Ascending aorta (tissue), 2 donors: ENCODE data around the gene SCAP. TPM values are rescaled to one million over a fixed set of nuclear protein-coding genes. Genes with fewer than 3 reads are reported as not detected.
A peak's percentile ranks its signal among the peaks of the same experiment; 100 is the strongest.
"Not testable (repeated sequence)": the region's sequence is repeated elsewhere in the genome, so short reads cannot be mapped to it uniquely, and the experiment has no call there.

Source experiments
- DNase-seq, 2 donors: peaks; one replicate each; pipeline ENCODE4 v3.0.0-alpha.2; 2019; ENCODE audit warnings: low spot score in 2 of 2
- H3K27ac ChIP-seq, 2 donors: fragments of 200-600 bp; sonication (generic); one replicate each; pipeline ENCODE4 v1.5.1; 2016 to 2017; ENCODE audit warnings: mild to moderate bottlenecking in 1 of 2
- H3K27me3 ChIP-seq: fragments of 200-600 bp; sonication (generic); one replicate; pipeline ENCODE4 v1.5.1; 2017
- H3K36me3 ChIP-seq, 2 donors: fragments of 200-600 bp; sonication (generic); one replicate each; pipeline ENCODE4 v1.5.1; 2016
- H3K4me1 ChIP-seq, 2 donors: fragments of 200-600 bp; sonication (generic); one replicate each; pipeline ENCODE4 v1.5.1; 2016 to 2017; ENCODE audit warnings: mild to moderate bottlenecking in 1 of 2
- H3K4me3 ChIP-seq, 2 donors: fragments of 200-600 bp; sonication (generic); one replicate each; pipeline ENCODE4 v1.5.1; 2016 to 2017; ENCODE audit warnings: mild to moderate bottlenecking in 1 of 2
- H3K9me3 ChIP-seq, 2 donors: fragments of 200-600 bp; sonication (generic); one replicate each; pipeline ENCODE4 v1.5.1; 2016
- intact Hi-C: fragments of 100-400 bp; cut with DNase I; formaldehyde crosslinking; loops from one replicate; pipeline ENCODE4 v1.15.1; 2023
- total RNA-seq: library from RNA; depleted of rRNA; stranded (reverse); fragments of >200 nt; gene quantifications from one replicate; pipeline ENCODE4 v1.1.0, GENCODE V29; 2016
- TF ChIP-seq, protein P1 (sequence below), 3 experiments: fragments of 200-600 bp in 2 of 3; fragments of 450-650 bp in 1 of 3; sonication (generic) in 2 of 3; IDR thresholded peaks; one replicate each; pipeline ENCODE4 v1.5.1; 2016 to 2019; ENCODE audit warnings: antibody characterized with exemption in 3 of 3, mild to moderate bottlenecking in 1 of 3, moderate library complexity in 1 of 3

Gene SCAP
- total RNA-seq, 1 donor from 2014 or later, result 155 TPM

DNA sequence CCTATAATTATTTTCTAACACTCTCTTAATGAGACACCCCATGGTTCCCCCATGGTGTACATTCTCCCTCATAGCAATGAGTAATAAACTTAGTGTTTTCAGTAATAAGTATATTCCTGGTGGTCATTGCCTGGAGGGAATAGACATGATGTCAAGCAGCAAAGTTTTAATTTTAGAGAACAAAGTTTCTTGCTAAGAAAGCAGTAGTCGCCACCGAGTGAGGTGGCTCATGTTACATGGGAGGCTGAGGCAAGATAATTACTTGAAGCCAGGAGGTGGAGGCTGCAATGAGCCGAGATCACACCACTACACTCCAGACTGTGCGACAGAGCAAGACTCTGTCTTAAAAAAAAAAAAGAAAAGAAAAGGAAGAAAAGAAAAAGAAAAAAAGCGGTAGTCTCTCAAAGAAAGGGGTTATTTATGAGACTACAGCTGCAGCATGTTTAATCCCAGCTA lies 40.2 kb upstream of the SCAP start:
- intact Hi-C loops, result no loop called here
- no peaks in the 10 kb centered on the region for H3K27me3 ChIP-seq
- no peaks in the 10 kb centered on the region for H3K9me3 ChIP-seq
- no peaks in the 10 kb centered on the region for H3K36me3 ChIP-seq
- no peak overlapping the region for H3K27ac ChIP-seq
- no peak for DNase-seq
- no peak overlapping the region for H3K4me3 ChIP-seq
- H3K4me1 ChIP-seq, result peaks cover 0 to 5% of the 10 kb centered on the region in 2 donors
- TF ChIP-seq, protein P1, sequence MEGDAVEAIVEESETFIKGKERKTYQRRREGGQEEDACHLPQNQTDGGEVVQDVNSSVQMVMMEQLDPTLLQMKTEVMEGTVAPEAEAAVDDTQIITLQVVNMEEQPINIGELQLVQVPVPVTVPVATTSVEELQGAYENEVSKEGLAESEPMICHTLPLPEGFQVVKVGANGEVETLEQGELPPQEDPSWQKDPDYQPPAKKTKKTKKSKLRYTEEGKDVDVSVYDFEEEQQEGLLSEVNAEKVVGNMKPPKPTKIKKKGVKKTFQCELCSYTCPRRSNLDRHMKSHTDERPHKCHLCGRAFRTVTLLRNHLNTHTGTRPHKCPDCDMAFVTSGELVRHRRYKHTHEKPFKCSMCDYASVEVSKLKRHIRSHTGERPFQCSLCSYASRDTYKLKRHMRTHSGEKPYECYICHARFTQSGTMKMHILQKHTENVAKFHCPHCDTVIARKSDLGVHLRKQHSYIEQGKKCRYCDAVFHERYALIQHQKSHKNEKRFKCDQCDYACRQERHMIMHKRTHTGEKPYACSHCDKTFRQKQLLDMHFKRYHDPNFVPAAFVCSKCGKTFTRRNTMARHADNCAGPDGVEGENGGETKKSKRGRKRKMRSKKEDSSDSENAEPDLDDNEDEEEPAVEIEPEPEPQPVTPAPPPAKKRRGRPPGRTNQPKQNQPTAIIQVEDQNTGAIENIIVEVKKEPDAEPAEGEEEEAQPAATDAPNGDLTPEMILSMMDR (IDR thresholded peaks at IDR 0.05), result no peak

DNA sequence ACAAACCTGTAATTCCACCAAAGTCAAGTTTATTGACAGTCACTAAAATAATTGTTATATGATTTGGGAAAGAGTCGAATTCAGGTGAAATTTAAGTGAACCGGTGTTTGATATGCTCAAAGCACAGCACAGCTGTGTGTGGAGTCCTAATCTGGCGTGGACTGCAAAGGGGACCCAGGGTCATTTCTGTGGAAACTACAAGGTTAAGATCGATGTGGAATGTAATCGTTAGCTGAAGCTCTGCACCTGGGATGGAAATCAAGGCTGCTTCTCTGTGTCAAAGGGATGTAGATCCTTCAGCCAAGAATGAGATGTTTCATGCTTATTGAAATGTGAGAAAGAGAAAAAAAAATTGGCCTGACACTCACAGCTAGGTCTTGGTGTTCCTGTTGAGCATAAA lies 39.4 kb upstream of the SCAP start:
- TF ChIP-seq, protein P1 (IDR thresholded peaks at IDR 0.05), result no peak
- intact Hi-C loops, result no loop called here

DNA sequence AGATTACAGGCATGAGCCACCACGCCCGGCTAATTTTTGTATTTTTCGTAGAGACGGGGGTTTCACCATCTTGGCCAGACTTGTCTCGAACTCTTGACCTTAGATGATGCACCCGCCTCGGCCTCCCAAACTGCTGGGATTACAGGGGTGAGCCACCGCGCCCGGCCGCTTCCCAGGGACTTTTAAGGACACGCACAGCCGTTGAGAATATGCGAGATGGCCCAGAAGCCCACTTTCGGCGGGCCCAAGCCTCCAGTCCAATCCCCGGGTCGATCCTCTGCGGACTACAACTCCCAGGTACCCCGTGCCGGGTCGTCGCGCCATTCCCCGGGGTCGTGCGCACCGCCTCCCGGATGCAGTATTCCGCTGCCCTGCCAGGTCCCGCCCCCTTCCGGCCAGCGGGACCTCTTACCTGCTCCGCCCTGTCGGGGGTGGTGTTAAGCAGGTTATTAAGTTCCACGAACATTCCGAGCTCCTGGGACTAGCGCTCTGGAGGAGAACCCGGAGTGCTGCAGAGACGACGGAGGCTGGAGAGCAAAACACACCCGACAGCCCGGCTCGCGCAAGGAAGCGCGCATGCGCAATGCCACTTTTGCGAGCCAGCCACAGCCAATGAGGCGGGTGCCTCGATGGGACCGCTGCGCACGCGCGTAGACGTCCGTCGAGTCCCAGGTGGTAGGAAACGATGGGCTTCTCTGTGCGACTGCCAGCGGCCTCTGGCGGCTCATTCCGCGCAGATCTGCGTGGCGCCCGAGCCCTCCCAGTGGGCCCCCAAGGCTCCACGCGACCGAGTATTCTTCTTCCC lies 37.6 kb upstream of the SCAP start, which contains the start of gene ELP6:
Gene ELP6, minus strand, starts transcription at position 588 of the 805 bp plus-strand sequence. Its CDS starts 122 bp downstream, at position 466.
- H3K36me3 ChIP-seq, result peaks cover 6 to 18% of the 10 kb centered on the region in 2 donors
- no peaks in the 10 kb centered on the region for H3K9me3 ChIP-seq
- H3K27me3 ChIP-seq, result no peaks in the 10 kb centered on the region
- DNase-seq, result peak; percentile 82 to 98
- intact Hi-C loops, result loop anchor here (1.0 to 5.0 kb wide), 4 partner anchors 39 to 289 kb away; partner anchors contain the start of genes DHX30 and SCAP
- TF ChIP-seq, protein P1 (IDR thresholded peaks at IDR 0.05), result peak; percentile 8 to 32 (median 30)
- peak within 1 kb of the TSS; percentile 87 to 94 for H3K27ac ChIP-seq
- H3K4me1 ChIP-seq, result peaks cover 0 to 5% of the 10 kb centered on the region in 2 donors
- H3K4me3 ChIP-seq, result peak within 1 kb of the TSS; percentile 64 to 85

More for the DNA sequence above, 39.4 kb upstream of the SCAP start:
- no peak for DNase-seq
- no peak overlapping the region for H3K4me3 ChIP-seq
- H3K4me1 ChIP-seq, result peaks cover 0 to 5% of the 10 kb centered on the region in 2 donors
- H3K27ac ChIP-seq, result no peak overlapping the region
- no peaks in the 10 kb centered on the region for H3K9me3 ChIP-seq
- no peaks in the 10 kb centered on the region for H3K27me3 ChIP-seq
- H3K36me3 ChIP-seq, result peaks cover 0 to 7% of the 10 kb centered on the region in 2 donors

DNA sequence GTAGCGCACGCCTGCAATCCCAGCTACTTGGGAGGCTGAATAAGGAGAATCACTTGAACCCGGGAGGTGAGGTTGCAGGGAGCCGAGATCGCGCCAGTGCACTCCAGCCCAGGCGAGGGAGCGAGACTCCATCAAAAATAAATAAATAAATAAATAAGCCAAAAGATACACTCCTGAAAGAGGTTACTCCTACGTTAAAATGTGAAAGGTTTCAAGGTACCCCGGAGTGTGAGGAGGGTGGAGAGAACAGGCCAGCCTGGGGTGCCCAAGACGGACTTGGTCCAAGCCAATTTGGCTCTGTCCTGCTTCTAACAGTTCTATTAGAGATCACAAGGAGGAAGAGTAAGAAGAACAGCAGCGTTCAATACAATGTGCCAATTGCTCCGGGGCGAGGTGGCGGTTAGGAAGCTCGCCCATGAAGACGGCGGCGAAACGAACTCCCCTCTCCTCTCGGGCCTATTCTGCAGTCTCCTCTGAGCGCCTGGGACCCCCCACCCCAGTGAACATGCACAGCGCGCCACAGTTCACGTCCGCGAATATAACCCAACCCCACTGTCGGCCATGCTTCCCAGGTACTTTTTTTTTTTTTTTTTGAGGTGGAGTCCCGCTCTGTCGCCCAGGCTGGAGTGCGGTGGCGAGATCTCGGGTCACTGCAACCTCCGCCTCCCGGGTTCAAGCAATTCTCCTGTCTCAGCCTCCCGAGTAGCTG lies 36.8 kb upstream of the SCAP start:
- Histone ChIP-seq H3K9me3 (no peaks in the 10 kb centered on the region), H3K27ac (peak overlapping the region; percentile 87 to 94), H3K27me3 (no peaks in the 10 kb centered on the region), H3K4me1 (peaks cover 0 to 5% of the 10 kb centered on the region in 2 donors), H3K4me3 (peak overlapping the region; percentile 64 to 85), H3K36me3 (peaks cover 6 to 24% of the 10 kb centered on the region in 2 donors)
- TF ChIP-seq, protein P1 (IDR thresholded peaks at IDR 0.05), result no peak
- no peak for DNase-seq
- intact Hi-C loops, result loop anchor here (1.0 to 5.0 kb wide), 4 partner anchors 38 to 290 kb away; partner anchors contain the start of genes DHX30 and SCAP

DNA sequence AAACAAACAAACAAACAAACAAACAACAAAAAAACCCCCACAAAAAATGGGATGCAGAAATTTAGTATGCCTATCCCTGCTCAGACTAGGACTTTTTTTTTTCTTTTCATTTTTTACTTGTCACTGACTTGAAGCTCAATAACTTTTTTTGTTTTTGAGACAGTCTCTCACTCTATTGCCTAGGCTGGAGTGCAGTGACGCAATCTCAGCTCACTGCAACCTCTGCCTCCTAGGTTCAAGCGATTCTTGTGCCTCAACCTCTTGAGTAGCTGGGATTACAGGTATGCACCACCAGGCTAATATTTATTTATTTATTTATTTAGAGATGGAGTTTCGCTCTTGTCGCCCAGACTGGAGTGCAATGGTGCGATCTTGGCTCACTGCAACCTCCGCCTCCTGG lies 29.5 kb upstream of the SCAP start:
- H3K27ac ChIP-seq, H3K9me3 ChIP-seq, H3K4me1 ChIP-seq, H3K27me3 ChIP-seq, DNase-seq, intact Hi-C loops, H3K4me3 ChIP-seq: not testable (repeated sequence)
- H3K36me3 ChIP-seq, result peaks cover 38 to 61% of the 10 kb centered on the region in 2 donors
